ENCODE measurements around the gene ZPR1. TPM values are rescaled to one million over a fixed set of nuclear protein-coding genes. Genes with fewer than 3 reads are reported as not detected.

The ZPR1 gene
- total and polyA plus RNA-seq, 4 donors, result 9.4 to 56.1 (median 18.3) TPM

DNA sequence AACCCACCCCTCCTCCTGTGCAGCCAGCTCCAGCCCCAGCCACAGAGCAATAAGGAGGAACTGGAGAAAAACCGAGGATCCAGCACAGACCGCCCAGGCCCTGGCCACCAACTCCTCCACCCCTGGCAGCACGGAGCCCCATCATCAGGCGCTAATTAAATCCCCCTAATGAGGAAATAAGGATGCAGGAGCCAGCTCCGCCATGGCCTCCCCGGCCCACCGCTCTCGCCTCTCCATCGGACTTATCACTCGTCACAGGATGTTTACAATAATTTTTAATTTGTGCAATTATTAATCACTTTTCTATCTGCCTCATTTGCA lies 57.6 kb downstream of the ZPR1 start:
- TF ChIP-seq, protein P1, sequence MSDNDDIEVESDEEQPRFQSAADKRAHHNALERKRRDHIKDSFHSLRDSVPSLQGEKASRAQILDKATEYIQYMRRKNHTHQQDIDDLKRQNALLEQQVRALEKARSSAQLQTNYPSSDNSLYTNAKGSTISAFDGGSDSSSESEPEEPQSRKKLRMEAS (IDR thresholded peaks at IDR 0.05), result no peak
- no peak for TF ChIP-seq HNF4G (IDR thresholded peaks at IDR 0.05)
- TF ChIP-seq EGR1 (IDR thresholded peaks at IDR 0.05; ENCODE audit: low read depth in 2 of 2), result no peak
- TF ChIP-seq, protein P2, sequence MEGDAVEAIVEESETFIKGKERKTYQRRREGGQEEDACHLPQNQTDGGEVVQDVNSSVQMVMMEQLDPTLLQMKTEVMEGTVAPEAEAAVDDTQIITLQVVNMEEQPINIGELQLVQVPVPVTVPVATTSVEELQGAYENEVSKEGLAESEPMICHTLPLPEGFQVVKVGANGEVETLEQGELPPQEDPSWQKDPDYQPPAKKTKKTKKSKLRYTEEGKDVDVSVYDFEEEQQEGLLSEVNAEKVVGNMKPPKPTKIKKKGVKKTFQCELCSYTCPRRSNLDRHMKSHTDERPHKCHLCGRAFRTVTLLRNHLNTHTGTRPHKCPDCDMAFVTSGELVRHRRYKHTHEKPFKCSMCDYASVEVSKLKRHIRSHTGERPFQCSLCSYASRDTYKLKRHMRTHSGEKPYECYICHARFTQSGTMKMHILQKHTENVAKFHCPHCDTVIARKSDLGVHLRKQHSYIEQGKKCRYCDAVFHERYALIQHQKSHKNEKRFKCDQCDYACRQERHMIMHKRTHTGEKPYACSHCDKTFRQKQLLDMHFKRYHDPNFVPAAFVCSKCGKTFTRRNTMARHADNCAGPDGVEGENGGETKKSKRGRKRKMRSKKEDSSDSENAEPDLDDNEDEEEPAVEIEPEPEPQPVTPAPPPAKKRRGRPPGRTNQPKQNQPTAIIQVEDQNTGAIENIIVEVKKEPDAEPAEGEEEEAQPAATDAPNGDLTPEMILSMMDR (IDR thresholded peaks at IDR 0.05; ENCODE audit: low read depth, low read length, missing input control), result no peak
- no peak for TF ChIP-seq NR2F2 (IDR thresholded peaks at IDR 0.05)
- TF ChIP-seq FOXA2 (IDR thresholded peaks at IDR 0.05), result no peak
- no peak for TF ChIP-seq RXRA (IDR thresholded peaks at IDR 0.05)
- TF ChIP-seq YY1 (IDR thresholded peaks at IDR 0.05), result no peak
- TF ChIP-seq, protein P3, sequence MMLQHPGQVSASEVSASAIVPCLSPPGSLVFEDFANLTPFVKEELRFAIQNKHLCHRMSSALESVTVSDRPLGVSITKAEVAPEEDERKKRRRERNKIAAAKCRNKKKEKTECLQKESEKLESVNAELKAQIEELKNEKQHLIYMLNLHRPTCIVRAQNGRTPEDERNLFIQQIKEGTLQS (IDR thresholded peaks at IDR 0.05), result no peak
- TF ChIP-seq SP1 (IDR thresholded peaks at IDR 0.05), result no peak
- no peak for TF ChIP-seq GABPA (IDR thresholded peaks at IDR 0.05 in 1 of 2, conservative IDR thresholded peaks at IDR 0.05 in 1 of 2)
- TF ChIP-seq, protein P4, sequence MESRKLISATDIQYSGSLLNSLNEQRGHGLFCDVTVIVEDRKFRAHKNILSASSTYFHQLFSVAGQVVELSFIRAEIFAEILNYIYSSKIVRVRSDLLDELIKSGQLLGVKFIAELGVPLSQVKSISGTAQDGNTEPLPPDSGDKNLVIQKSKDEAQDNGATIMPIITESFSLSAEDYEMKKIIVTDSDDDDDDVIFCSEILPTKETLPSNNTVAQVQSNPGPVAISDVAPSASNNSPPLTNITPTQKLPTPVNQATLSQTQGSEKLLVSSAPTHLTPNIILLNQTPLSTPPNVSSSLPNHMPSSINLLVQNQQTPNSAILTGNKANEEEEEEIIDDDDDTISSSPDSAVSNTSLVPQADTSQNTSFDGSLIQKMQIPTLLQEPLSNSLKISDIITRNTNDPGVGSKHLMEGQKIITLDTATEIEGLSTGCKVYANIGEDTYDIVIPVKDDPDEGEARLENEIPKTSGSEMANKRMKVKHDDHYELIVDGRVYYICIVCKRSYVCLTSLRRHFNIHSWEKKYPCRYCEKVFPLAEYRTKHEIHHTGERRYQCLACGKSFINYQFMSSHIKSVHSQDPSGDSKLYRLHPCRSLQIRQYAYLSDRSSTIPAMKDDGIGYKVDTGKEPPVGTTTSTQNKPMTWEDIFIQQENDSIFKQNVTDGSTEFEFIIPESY (IDR thresholded peaks at IDR 0.05), result no peak
- no peak for TF ChIP-seq TAF1 (conservative IDR thresholded peaks at IDR 0.05)
- TF ChIP-seq RAD21 (IDR thresholded peaks at IDR 0.05), result no peak
- TF ChIP-seq, protein P5, sequence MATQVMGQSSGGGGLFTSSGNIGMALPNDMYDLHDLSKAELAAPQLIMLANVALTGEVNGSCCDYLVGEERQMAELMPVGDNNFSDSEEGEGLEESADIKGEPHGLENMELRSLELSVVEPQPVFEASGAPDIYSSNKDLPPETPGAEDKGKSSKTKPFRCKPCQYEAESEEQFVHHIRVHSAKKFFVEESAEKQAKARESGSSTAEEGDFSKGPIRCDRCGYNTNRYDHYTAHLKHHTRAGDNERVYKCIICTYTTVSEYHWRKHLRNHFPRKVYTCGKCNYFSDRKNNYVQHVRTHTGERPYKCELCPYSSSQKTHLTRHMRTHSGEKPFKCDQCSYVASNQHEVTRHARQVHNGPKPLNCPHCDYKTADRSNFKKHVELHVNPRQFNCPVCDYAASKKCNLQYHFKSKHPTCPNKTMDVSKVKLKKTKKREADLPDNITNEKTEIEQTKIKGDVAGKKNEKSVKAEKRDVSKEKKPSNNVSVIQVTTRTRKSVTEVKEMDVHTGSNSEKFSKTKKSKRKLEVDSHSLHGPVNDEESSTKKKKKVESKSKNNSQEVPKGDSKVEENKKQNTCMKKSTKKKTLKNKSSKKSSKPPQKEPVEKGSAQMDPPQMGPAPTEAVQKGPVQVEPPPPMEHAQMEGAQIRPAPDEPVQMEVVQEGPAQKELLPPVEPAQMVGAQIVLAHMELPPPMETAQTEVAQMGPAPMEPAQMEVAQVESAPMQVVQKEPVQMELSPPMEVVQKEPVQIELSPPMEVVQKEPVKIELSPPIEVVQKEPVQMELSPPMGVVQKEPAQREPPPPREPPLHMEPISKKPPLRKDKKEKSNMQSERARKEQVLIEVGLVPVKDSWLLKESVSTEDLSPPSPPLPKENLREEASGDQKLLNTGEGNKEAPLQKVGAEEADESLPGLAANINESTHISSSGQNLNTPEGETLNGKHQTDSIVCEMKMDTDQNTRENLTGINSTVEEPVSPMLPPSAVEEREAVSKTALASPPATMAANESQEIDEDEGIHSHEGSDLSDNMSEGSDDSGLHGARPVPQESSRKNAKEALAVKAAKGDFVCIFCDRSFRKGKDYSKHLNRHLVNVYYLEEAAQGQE (IDR thresholded peaks at IDR 0.05), result no peak
- no peak for TF ChIP-seq HNF4A (conservative IDR thresholded peaks at IDR 0.05)
- TF ChIP-seq JUND (IDR thresholded peaks at IDR 0.05), result no peak
- Histone ChIP-seq H3K9me3 (ENCODE audit: control insufficient read depth in 4 of 4, low read length in 3 of 4) (no peaks in the 10 kb centered on the region), H3K9ac (ENCODE audit: low read depth in 1 of 2, low read length in 2 of 2) (no peak overlapping the region), H3K4me1 (ENCODE audit: control insufficient read depth in 4 of 4, insufficient read depth in 4 of 4, low read length in 3 of 4) (peaks cover 2 to 15% (median 11%) of the 10 kb centered on the region in 4 donors), H3K27ac (ENCODE audit: low read depth in 1 of 2, low read length in 2 of 2) (no peak overlapping the region), H3K36me3 (ENCODE audit: control insufficient read depth in 4 of 4, insufficient read depth in 3 of 4, low read depth in 1 of 4, low read length in 3 of 4) (no peaks in the 10 kb centered on the region), H3K4me3 (ENCODE audit: low read depth in 1 of 3, low read length in 3 of 3) (no peak overlapping the region), H3K27me3 (ENCODE audit: control insufficient read depth in 4 of 4, insufficient read depth in 4 of 4, low read length in 3 of 4) (no peaks in the 10 kb centered on the region)
- no peak for DNase-seq (ENCODE audit: low spot score)
- 88% methylated on average over 10 of the region's 10 CpGs for WGBS

All from liver (tissue), 9 donors.